ENCODE measurements around the gene GPR157. TPM values are rescaled to one million over a fixed set of nuclear protein-coding genes. Genes with fewer than 3 reads are reported as not detected.

Gene GPR157
- total and polyA plus RNA-seq, 2 of the 13 experiments (the other 11 are each of a cell fraction or from before 2014, with no cell fraction given), result 10.1 to 19.2 TPM

DNA sequence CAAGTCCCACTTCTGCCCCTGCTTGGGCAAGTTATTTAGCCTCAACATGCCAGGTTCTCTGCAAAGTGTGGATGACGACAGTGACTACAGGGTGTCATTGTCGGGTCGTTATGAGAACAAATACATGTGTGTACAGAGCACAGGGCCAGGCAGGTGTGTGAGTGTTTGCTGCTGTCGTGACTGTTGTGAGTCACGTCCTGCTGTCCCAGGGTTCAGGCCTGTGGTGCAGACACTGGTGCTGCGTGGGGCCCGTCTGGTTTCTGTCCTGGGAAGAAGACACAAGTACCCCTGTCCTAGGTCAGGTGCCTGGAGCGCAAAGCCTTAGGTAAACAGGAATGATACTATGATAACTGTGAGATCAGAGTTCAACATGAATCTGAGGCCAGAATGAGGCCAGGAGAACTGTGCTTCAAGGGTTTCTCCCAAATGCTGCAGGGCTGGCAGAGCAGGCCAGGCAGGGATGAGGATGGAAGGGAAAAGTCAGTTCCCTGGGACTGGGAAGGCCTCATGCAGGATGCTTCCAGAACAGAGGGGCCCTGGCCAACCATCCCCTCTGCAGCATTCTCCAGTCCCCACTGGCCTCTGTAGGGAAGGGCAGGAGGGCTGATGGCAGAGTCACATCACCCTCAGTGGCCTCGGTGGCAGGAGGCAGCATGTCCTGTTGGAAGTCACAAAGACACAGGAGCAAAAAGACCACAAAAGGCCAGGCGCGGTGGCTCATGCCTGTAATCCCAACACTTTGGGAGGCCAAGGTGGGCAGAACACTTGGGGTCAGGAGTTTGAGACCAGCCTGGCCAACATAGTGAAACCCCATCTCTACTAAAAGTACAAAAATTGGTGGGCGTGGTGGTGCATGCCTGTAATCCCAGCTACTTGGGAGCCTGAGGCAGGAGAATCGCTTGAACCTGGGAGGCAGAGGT, 15.7 kb downstream of the GPR157 start (continued):
- TF ChIP-seq RFX5 (IDR thresholded peaks at IDR 0.05; ENCODE audit: low read depth, low read length), result no peak
- TF ChIP-seq IRF1 (CRISPR knock-in tag; IDR thresholded peaks at IDR 0.05; ENCODE audit: low read depth), result no peak
- TF ChIP-seq ZNF768 (CRISPR knock-in tag; IDR thresholded peaks at IDR 0.05), result peak; percentile 21; the same call in 1 of the 2 replicates
- no peak for TF ChIP-seq CBX1 (IDR thresholded peaks at IDR 0.05; ENCODE audit: low read depth)
- TF ChIP-seq HIC2 (CRISPR knock-in tag; IDR thresholded peaks at IDR 0.05; ENCODE audit: low read depth), result peak; percentile 65; the same call in 1 of the 2 replicates
- peak; percentile 96 for TF ChIP-seq RARA (CRISPR knock-in tag; IDR thresholded peaks at IDR 0.05)
- TF ChIP-seq MEIS2 (CRISPR knock-in tag; IDR thresholded peaks at IDR 0.05), result 0 out of 2 replicates have a peak, but pooled peaks have one; percentile 79
- TF ChIP-seq GABPA (IDR thresholded peaks at IDR 0.05; ENCODE audit: low read depth, low read length), result no peak
- 0 out of 2 replicates have a peak, but pooled peaks have one; percentile 26 for TF ChIP-seq GABPA (CRISPR knock-in tag; IDR thresholded peaks at IDR 0.05; ENCODE audit: low read depth)
- 0 out of 2 replicates have a peak, but pooled peaks have one; percentile 1 for TF ChIP-seq RNF2 (conservative IDR thresholded peaks at IDR 0.05; ENCODE audit: low read depth)
- peak; percentile 87 for TF ChIP-seq ZBTB34 (CRISPR knock-in tag; IDR thresholded peaks at IDR 0.05)
- peak; percentile 94 for TF ChIP-seq ZFX (CRISPR knock-in tag; IDR thresholded peaks at IDR 0.05; ENCODE audit: low read depth)
- TF ChIP-seq HOXD1 (CRISPR knock-in tag; IDR thresholded peaks at IDR 0.05), result peak; percentile 65; the same call in 1 of the 2 replicates
- TF ChIP-seq RBM22 (optimal IDR thresholded peaks at IDR 0.05; ENCODE audit: low read length), result no peak
- TF ChIP-seq ZNF629 (CRISPR knock-in tag; conservative IDR thresholded peaks at IDR 0.05), result peak; percentile 57; the same call in 1 of the 2 replicates
- TF ChIP-seq NFYC (CRISPR knock-in tag; IDR thresholded peaks at IDR 0.05), result peak; percentile 25; the same call in 1 of the 2 replicates
- no peak for TF ChIP-seq JDP2 (CRISPR knock-in tag; IDR thresholded peaks at IDR 0.05; ENCODE audit: borderline replicate concordance)
- TF ChIP-seq ZNF790 (CRISPR knock-in tag; IDR thresholded peaks at IDR 0.05; ENCODE audit: borderline replicate concordance), result no peak
- TF ChIP-seq TBP (CRISPR knock-in tag; IDR thresholded peaks at IDR 0.05), result no peak
- 0 out of 2 replicates have a peak, but pooled peaks have one; percentile 57 for TF ChIP-seq JUNB (CRISPR knock-in tag; IDR thresholded peaks at IDR 0.05; ENCODE audit: borderline replicate concordance)
- peak; percentile 87 for TF ChIP-seq ASH2L (IDR thresholded peaks at IDR 0.05; ENCODE audit: insufficient read length, low read depth, low read length)
- peak; percentile 74; the same call in 1 of the 2 replicates for TF ChIP-seq NRL (CRISPR knock-in tag; IDR thresholded peaks at IDR 0.05; ENCODE audit: borderline replicate concordance)
- peak; percentile 70; the same call in 1 of the 2 replicates for TF ChIP-seq ZKSCAN8 (CRISPR knock-in tag; IDR thresholded peaks at IDR 0.05; ENCODE audit: borderline replicate concordance)

Data from HepG2 (cell line).